ENCODE results near the gene PTGES3L. TPM values are rescaled to one million over a fixed set of nuclear protein-coding genes. Genes with fewer than 3 reads are reported as not detected.

Gene PTGES3L
- total and polyA plus RNA-seq, 2 of the 13 experiments (the other 11 are each of a cell fraction or from before 2014, with no cell fraction given) = 1.2 to 2.9 TPM

DNA sequence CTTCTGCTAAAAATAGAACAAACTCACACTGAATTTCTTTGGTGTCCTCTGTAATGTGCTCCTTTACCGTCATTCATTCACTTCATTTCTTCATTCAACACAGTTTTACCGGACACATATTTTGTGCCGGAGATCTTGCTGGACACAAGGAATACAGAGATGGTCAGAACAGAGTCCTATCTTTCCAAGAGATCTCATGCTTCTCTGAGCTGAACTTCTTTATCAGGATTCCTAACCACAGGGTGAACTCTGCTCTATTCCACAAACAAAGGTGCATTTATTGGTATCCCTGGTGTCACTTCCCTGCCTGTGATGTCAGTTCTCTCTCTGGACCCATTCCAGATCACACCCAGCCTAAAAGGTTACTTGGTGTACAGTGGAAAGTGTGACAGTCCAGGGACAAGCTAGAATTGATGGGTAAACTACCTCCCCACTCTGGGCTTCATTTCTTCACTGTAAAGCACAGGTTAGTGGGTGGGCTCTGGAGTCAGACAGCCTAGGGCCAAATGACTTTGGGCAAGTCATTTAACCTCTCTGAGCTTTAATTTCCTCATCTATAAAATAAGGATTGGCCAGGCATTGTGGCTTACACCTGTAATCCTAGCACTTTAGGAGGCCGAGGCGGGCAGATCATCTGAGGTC is 30.9 kb upstream of the PTGES3L start (continued):
- TF ChIP-seq ZNF253 (CRISPR knock-in tag; IDR thresholded peaks at IDR 0.05; ENCODE audit: borderline replicate concordance) (no peak), MIER3 (CRISPR knock-in tag; IDR thresholded peaks at IDR 0.05; ENCODE audit: borderline replicate concordance) (peak; percentile 75; the same call in 1 of the 2 replicates), ZNF777 (CRISPR knock-in tag; IDR thresholded peaks at IDR 0.05) (no peak), ZNF343 (CRISPR knock-in tag; IDR thresholded peaks at IDR 0.05) (no peak), ZFY (CRISPR knock-in tag; IDR thresholded peaks at IDR 0.05) (no peak), CHD4 (IDR thresholded peaks at IDR 0.05; ENCODE audit: borderline replicate concordance, low read length) (peak; percentile 81; the same call in 1 of the 2 replicates), ZBTB3 (CRISPR knock-in tag; IDR thresholded peaks at IDR 0.05; ENCODE audit: borderline replicate concordance, low read depth) (no peak), CREB1 (IDR thresholded peaks at IDR 0.05) (peak; percentile 82), CREB1 (CRISPR knock-in tag; IDR thresholded peaks at IDR 0.05) (peak; percentile 76), ZNF724P (CRISPR knock-in tag; IDR thresholded peaks at IDR 0.05; ENCODE audit: borderline replicate concordance) (0 out of 2 replicates have a peak, but pooled peaks have one; percentile 29), DNMT1 (CRISPR knock-in tag; IDR thresholded peaks at IDR 0.05) (no peak), KAT7 (CRISPR knock-in tag; IDR thresholded peaks at IDR 0.05; ENCODE audit: borderline replicate concordance) (no peak; the same call in 1 of the 2 replicates), SKI (IDR thresholded peaks at IDR 0.05; ENCODE audit: partially characterized antibody) (no peak), ATF1 (CRISPR knock-in tag; IDR thresholded peaks at IDR 0.05) (peak; percentile 74), MTF2 (CRISPR knock-in tag; IDR thresholded peaks at IDR 0.05; ENCODE audit: borderline replicate concordance) (no peak), ZNF263 (CRISPR knock-in tag; IDR thresholded peaks at IDR 0.05) (no peak), ARID3A (IDR thresholded peaks at IDR 0.05; ENCODE audit: low read depth, low read length) (peak; percentile 92), SRF (IDR thresholded peaks at IDR 0.05; ENCODE audit: low read depth, low read length) (peak; percentile 17; the same call in 1 of the 2 replicates), GRHL1 (CRISPR knock-in tag; conservative IDR thresholded peaks at IDR 0.05) (no peak), GATA4 (IDR thresholded peaks at IDR 0.05; ENCODE audit: borderline replicate concordance, low read depth) (peak; percentile 86; the same call in 1 of the 2 replicates), ZC3H13 (CRISPR knock-in tag; IDR thresholded peaks at IDR 0.05) (no peak)
- TF ChIP-seq, protein P1, sequence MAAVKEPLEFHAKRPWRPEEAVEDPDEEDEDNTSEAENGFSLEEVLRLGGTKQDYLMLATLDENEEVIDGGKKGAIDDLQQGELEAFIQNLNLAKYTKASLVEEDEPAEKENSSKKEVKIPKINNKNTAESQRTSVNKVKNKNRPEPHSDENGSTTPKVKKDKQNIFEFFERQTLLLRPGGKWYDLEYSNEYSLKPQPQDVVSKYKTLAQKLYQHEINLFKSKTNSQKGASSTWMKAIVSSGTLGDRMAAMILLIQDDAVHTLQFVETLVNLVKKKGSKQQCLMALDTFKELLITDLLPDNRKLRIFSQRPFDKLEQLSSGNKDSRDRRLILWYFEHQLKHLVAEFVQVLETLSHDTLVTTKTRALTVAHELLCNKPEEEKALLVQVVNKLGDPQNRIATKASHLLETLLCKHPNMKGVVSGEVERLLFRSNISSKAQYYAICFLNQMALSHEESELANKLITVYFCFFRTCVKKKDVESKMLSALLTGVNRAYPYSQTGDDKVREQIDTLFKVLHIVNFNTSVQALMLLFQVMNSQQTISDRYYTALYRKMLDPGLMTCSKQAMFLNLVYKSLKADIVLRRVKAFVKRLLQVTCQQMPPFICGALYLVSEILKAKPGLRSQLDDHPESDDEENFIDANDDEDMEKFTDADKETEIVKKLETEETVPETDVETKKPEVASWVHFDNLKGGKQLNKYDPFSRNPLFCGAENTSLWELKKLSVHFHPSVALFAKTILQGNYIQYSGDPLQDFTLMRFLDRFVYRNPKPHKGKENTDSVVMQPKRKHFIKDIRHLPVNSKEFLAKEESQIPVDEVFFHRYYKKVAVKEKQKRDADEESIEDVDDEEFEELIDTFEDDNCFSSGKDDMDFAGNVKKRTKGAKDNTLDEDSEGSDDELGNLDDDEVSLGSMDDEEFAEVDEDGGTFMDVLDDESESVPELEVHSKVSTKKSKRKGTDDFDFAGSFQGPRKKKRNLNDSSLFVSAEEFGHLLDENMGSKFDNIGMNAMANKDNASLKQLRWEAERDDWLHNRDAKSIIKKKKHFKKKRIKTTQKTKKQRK (IDR thresholded peaks at IDR 0.05; ENCODE audit: low read length) = no peak
- TF ChIP-seq, protein P2, sequence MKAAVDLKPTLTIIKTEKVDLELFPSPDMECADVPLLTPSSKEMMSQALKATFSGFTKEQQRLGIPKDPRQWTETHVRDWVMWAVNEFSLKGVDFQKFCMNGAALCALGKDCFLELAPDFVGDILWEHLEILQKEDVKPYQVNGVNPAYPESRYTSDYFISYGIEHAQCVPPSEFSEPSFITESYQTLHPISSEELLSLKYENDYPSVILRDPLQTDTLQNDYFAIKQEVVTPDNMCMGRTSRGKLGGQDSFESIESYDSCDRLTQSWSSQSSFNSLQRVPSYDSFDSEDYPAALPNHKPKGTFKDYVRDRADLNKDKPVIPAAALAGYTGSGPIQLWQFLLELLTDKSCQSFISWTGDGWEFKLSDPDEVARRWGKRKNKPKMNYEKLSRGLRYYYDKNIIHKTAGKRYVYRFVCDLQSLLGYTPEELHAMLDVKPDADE (CRISPR knock-in tag; IDR thresholded peaks at IDR 0.05) = no peak

All from HepG2 (cell line).